HG03064 (cell line): ENCODE measurements around the gene AKR1C4.
"Not testable (repeated sequence)": the region's sequence is repeated elsewhere in the genome, so short reads cannot be mapped to it uniquely, and the experiment has no call there.

ENCODE experiments used
- ATAC-seq: cut with Tn5 transposase; IDR thresholded peaks from one replicate; pipeline ENCODE4 v1.9.1; 2021; ENCODE audit warnings: low read depth; ENCODE audit not compliant: unreplicated experiment

Gene AKR1C4

DNA sequence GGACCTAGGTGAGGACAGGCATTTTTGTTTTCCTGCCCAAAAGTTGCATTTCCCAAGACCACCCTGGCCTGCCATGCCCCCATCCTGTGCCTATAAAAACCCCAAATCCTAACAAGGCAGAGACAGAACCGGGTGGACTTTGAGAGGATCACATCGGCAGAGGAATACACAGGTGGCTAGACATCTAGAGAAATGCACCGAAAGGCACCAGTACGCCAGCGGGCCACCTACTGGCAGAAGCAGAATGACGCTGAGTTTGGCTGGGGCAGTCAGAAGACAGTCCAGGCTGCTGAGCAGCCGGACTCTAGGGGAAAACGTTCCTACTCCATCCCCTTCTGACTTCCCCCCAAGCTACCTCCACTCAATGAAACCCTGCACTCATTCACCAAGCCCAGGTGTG lies 2.8 kb downstream of the AKR1C4 start:
- no peak for ATAC-seq

DNA sequence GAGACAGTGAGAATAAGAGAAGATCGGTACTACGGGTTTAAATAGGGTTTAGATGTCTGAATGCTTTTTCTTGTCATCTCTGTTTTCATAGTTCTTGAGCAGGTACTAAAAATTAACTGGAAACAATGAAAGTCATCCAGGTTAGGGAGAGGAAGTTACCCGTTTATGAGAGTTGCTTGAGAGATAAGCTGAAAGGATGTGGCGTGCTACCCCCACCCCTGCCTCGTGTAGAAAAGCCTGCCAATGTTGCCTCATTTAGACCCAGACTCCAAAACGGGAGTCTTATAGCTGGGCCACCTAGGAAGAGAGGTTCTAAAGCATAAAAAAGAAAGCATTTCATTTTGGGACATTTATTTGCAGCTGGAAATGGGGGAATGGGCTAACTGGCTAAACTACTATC lies 10.2 kb downstream of the AKR1C4 start:
- no peak for ATAC-seq

DNA sequence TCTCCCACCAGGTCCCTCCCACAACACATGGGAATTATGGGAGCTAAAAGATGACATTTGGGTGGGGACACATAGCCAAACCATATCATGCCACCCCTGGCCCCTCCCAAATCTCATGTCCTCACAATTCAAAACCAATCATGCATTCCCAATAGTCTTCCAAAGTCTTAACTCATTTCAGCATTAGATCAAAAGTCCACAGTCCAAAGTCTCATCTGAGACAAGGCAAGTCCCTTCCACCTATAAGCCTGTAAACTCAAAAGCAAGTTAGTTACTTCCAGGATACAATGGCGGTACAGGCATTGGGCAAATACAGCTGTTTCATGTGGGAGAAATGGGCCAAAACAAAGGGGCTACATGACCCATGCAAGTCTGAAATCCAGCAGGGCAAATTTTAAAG lies 13.1 kb downstream of the AKR1C4 start:
- ATAC-seq = not testable (repeated sequence)

DNA sequence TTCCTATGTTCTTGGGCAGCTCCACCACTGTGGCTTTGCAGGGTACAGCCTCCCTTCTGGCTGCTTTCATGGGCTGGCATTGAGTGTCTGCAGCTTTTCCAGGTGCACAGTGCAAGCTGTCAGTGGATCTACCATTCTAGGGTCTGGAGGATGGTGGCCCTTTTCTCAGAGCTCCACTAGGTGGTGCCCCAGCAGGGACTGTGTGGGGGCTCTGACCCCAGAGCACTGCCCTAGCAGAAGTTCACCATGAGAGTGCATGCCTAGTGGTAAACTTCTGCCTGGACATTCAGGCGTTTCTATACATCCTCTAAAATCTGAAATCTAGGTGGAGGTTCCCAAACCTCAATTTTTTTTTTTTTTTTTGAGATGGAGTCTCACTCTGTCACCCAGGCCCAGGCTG lies 13.6 kb downstream of the AKR1C4 start:
- ATAC-seq = not testable (repeated sequence)

DNA sequence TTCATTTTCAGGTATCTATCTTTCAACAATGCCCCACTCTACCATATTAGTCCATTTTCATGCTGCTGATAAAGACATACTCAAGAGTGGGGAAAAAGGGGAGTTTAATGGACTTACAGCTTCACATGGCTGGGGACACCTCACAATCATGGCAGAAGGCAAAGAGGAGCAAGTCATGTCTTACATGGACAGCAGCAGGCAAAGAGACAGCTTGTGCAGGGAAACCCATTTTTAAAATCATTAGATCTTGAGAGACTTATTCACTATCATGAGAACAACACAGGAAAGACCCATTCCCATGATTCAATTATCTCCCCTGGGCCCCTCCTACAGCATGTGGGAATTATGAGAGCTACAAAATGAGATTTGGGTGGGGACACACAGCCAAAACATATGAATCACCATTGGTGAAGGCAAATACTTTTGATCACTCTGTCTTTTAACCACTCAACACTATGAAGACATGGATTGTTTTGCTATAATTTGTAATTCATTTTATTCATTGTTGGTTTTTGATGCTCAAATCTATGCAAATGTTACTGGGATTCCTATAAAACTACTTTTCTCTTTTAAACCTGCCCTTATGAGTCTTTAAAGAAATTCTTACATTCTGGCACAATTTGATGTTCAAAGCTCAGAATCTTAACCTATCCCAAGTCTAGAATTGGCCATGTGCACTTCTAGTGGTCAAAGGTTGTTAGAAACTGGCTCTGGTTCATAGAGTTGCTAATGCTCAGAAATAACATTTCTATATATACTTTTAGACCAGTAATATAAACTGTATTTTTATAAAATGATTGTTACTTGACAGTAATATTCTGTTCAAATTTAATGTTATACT lies 15.3 kb downstream of the AKR1C4 start:
- ATAC-seq = no peak

DNA sequence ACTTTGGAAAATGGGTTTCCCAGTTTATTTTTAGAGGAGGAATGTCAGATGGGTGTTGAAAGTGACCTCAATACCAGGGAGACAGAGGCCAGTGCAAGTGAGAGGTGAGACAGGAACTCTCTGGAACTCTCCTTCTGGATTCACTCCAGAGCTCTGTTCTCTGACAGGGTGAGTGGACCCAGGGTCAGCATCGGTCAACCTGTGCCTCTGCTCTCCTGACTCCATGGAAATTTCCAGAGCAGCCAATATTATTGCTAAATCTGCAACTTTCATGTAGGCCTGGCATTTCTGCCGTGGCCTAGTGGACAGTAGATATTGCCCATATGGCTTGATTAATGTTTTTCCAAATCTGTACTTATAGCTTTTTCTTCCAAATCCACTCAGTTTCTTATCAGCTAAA lies 20.2 kb downstream of the AKR1C4 start:
- no peak for ATAC-seq

DNA sequence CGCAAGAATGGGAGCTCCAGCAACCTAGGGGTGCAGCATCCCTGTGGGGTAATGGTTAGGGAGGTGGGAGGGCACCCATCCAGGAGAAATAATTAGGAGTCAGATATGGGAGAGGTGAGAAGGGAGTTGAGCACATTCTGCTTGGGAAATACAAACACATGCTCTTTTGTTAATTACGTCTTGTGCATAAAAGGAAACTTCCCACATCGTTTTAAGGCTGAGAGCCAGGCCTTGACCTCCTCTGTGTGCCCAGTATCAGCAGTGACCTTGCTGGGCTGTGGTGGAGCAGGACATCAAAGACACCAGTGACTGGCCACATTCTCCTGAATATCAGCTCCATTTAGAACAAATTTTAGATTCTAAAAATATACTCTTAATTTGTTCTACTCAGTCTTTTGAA lies 22.6 kb downstream of the AKR1C4 start:
- ATAC-seq = no peak

DNA sequence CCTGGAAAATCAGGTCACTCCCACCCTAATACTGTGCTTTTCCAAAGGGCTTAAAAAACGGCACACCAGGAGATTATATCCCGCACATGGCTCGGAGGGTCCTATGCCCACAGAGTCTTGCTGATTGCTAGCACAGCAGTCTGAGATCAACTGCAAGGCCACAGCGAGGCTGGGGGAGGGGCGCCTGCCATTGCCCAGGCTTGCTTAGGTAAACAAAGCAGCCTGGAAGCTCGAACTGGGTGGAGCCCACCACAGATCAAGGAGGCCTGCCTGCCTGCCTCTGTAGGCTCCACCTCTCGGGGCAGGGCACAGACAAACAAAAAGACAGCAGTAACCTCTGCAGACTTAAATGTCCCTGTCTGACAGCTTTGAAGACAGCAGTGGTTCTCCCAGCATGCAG lies 26.3 kb downstream of the AKR1C4 start:
- ATAC-seq = not testable (repeated sequence)

DNA sequence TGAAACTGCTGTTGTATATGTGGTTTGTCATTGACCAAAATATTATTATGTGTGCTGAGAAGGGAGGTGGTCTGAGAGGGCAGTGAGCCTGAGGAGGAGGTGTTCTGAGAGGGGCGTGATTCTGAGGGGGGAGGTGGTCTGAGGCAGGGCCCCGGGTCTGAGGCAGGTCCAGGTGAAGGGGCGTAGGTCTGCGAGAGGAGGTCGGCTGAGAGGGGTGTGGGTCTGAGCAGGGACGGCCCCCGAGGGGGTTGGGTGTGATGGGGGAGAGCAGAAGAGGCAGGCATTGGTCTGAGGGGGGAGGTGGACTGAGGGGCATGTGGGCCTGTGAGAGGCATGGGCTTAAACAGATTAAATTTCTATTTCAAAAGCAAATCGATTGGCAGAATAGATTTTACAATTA lies 32.4 kb downstream of the AKR1C4 start:
- ATAC-seq = no peak

DNA sequence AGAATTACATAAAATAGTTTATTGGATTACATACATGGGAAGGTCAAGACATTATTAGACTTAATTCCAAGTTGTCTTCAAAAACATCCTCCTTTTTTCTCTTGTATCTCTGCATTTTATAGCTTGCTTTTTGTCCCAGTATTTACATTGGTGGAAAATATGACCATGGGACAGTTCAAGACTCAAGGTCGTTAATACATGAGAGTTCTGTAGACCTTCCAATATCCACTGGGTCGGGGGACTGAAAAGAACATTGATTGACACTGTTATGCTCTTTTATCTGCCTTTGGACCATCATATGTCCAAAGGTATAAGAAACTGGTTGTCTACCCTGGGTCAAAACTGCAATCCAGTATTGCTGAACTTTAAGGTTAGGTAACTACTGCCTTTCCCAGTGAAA lies 36.7 kb downstream of the AKR1C4 start:
- ATAC-seq = no peak

DNA sequence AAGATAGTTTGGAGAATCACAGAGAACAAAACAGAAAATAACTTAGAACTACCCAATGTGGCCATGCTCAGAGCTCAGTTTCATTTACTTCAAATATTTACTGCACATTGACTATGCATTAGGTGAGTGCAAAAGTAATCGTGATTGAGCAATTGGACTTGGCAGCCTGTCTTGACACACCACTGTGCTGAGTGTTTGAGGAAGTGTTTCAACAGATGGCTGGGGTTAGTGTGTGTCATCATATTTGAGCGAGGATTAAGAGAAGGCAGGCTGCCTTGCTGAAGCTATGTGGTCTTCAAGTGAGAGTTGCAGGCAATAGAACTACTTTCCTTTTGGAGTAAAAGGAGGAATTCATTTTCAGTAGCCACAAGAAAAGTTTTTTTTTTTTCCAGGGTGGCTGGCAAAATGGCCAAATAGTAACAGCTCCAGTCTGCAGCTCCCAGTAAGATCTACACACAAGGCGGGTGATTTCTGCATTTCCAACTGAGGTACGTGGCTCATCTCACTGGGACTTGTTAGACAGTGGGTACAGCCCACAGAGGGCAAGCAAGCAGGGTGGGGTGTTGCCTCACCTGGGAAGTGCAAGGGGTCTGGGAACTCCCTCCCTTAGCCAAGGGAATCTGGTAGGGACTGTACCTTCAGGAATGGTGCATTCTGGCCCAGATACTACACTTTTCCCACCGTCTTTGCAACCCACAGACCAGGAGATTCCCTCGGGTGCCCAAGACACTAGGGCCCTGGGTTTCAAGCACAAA lies 37.6 kb downstream of the AKR1C4 start:
- ATAC-seq = no peak

DNA sequence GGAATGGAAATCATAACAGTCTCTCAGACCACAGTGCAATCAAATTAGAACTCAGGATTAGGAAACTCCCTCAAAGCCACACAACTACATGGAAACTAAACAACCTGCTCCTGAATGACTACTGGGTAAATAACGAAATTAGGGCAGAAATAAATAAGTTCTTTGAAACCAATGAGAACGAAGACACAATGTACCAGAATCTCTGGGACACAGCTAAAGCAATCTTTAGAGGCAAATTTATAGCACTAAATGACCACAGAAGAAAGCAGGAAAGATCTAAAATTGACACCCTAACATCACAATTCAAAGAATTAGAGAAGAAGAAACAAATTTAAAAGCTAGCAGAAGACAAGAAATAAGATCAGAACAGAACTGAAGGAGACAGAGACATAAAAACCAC lies 40.9 kb downstream of the AKR1C4 start:
- not testable (repeated sequence) for ATAC-seq

DNA sequence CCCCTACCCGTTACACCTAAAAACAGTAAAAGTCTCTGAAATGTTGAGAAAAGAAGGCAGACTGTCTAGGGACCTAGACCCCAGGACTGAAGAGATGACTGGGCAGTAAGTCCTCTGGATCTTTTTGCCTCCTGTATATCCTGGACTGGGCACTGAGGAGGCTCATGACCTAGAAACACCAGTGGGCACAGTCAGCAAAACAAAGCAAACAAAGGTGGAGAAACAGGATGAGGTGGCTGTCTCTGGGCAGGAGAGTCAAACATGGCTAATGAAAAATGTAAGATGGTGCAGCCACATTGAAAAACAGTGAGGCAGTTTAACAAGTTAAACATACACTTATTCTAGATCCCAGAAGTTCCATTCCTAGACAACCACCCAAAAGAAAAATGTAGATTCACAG lies 45.9 kb downstream of the AKR1C4 start:
- ATAC-seq = no peak

DNA sequence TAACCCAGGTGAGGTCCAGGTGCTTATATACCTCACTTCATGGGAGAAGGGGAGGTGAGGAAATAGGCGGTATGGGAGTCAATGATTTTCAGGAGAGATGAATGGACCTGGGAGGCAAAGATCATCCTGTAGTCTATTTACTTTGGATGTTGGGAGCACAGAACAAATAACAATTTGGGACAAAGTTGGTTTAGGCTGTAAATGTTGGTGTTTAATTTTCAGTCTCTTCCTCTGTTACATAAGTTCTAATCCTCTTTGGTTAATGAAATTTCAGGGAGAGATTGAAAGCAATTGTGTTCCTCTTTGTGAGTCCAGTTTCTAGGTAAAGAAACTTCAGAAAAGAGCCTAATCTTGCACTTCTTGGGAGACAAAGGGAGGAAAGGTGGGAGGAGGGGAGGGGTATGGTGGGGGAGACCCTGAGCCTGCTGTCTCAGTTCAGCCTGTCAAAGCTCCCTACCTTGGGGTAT lies 46.9 kb downstream of the AKR1C4 start:
- ATAC-seq = no peak

DNA sequence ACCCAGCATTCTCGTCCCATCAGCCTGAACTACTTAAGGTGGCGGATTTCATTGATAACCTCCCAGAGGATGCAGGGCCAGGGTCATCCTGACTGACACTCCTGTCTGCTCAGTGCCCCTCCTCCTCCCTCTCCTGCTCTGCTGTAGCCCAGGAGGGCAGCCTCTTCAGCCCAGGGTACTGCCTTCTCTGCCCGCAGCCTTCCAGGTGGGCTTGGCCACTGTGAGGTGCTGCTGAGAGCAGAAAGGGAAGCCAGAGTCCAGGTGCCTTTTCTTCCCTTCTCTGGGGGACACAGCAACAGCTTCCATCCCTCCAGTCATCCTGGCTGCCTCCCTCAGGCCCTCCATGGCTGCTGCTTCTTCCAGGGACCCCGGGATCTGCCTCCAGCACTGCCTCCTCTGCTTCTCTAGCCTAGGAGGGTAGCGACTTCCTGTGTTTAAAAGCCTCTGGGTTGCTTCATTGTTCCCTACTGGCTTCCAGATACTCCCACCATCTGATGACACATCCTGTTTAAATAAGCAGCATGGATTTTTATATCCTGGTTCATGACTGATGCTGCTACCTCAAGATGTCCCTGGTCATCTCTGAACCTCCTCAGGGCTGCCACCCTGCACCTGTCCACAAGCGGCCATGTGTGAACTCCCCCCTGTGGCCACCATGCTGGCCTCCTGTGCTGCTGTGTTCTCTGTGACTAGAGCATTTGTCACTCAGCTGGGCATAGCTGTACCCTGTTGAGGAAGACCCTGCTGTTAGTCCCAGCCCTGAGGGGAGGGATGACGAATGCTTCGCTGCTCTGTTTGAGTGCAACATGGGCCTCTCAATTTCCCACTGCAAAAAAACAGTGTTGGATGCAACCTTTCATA lies 55.8 kb downstream of the AKR1C4 start:
- no peak for ATAC-seq

DNA sequence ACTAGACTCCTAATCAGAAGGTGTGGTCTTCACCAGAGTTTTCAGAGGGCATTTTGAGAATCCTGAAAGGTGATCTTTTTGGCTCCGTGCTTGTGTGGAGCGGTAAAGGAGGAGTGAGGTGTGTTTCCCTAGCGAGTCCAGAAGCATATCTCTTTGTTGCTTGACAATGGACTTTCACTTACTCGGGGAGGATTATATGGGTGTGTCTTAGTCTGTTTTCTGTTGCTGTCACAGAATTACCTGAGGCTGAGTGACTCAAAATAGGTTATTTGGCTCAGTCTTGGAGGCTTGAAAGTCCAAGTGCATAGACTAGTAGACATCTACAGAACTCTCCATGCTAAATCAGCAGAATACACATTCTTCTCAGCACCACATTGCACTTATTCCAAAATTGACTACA lies 57.9 kb downstream of the AKR1C4 start:
- ATAC-seq = no peak

DNA sequence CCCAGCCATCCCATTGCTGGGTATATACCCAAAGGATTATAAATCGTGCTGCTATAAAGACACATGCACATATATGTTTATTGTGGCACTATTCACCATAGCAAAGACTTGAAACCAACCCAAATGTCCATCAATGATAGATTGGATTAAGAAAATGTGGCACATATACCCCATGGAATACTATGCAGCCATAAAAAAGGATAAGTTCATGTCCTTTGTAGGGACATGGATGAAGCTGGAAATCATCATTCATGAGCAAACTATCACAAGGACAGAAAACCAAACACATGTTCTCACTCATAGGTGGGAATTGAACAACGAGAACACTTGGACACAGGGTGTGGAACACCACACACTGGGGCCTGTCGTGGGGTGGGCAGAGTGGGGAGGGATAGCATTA lies 61.1 kb downstream of the AKR1C4 start:
- not testable (repeated sequence) for ATAC-seq

DNA sequence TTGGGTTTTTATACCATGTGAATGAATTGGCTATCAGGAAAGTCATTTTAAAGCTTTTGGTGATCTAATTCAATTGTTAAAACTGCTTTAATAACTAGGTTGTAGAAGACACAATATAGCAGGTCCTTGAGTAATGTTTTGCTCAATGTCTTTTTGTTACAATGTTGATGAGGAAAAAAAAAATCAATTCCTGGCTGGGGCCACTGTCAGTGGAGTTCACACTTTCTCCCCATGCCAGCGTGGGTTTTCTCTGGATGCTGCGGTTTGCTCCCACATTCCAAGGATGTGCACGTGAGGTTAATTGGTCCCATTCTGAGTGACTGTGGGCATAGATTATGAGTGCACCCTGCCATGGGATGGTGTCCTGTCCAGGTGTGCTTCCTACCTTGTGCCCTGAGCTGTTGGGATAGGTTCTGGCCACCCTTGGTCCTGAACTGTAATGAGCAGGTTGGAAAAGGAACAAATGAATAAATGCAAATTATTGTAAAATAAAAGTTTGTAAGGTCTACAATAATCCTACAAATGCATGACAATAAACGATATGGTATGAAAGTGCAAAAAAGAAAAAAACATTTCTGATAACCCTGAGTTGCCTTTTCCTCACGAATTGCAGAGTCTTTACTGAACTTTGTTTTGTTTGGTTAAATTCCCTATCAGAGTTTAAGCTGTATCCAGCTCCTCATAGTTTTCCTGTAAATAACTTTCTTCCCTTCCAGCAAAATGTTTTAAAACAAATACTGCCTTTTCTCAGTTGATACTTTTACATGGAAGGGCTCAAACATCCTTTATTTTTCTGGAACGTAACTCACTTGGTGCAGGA lies 62.7 kb downstream of the AKR1C4 start:
- ATAC-seq = no peak

DNA sequence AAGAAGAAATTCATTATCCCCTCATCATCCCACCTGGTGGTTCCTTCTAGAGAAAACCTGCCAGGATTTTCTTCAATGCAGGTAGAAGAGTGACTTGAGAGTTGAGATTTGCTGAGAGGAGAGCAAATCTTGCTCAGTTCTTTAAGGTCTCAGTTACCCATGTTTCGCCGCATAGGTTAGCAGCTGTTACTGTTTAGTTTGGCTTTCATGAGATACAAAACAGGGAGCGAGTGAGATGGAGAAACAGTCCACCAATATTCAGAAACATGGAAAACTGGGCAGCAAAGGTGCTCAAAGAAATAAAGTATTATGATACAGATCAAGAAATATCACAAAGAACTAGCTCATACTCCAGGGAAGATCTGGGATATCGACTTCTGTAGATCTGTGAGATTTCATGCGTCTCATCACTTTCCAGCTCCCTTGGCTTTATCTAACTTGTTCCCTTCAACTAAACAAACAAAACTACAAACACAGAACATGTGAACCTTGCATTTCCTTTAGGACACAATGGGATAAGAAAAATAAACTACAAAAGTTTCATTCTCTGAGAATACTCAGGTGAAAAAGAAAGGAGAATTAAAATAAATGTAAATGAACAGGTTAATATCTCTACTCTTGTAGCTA lies 63.4 kb downstream of the AKR1C4 start:
- no peak for ATAC-seq

DNA sequence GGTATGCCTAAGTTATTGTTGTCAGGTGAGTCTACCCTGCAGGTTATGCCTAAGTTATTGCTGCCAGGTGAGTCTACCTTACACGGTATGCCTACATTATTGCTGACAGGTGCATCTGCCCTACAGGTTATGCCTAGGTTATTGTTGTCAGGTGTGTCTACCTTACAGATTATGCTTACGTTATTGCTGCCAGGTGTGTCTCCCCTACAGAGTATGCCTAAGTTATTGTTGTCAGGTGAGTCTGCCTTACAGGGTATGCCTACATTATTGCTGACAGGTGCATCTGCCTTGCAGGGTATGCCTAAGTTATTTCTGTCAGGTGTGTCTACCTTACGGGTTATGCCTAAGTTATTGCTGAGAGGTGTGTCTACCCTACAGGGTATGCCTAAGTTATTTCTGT lies 64.2 kb downstream of the AKR1C4 start:
- no peak for ATAC-seq
